ENCODE data around the gene MFN1.

DNA sequence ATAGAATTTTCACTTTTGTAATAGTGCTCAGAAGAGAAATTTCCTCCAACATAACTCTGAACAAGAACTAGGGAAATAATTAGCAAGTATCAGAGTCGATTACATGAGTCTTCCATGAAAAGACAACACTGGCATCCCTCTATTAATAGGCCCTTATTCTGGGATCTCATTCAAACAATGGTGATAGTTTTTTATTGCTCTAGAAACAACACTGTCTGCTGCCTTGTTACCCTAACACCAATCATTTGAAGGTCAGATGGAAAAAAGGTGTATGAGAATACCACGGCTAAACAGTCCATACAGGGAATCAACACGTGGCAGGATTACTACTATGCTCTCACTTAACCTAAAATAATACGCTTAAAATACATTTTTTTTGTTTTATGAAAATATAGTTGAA is 67.9 kb downstream of the MFN1 start:
- TF ChIP-seq CTCF (IDR thresholded peaks at IDR 0.05; ENCODE audit: insufficient read depth, low read length, poor library complexity, severe bottlenecking) = no peak
- TF ChIP-seq EZH2phosphoT487 (conservative IDR thresholded peaks at IDR 0.05; ENCODE audit: low read length) = no peak
